ENCODE data around the gene RS1. TPM values are rescaled to one million over a fixed set of nuclear protein-coding genes. Genes with fewer than 3 reads are reported as not detected.

The RS1 gene
- total and polyA plus RNA-seq, 2 donors (not counting 3 experiments of a cell fraction or from before 2014, with no cell fraction given): not detected

DNA sequence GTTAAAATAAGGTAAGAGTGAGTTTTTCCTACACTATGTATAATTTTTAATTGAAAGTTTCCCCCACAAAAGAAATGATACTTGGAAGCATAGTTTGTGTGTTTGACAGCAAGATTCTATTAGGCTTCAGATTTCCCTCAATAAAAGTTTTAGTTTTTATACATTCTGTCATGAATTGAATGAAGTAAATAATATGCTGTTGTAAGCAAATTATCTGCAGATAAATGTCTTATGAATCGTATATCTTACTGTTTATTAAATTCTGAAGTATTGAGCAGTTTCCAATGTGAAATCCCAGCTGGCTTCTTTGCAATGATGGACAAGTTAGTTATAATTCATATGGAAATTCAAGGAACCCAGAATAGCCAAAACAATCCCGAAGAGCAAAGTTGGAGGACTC lies 33.5 kb downstream of the RS1 start:
- Histone ChIP-seq H3K4me2 (ENCODE audit: insufficient read depth, low read length) (no peak overlapping the region), H3K9me3 (replicated peaks; ENCODE audit: control insufficient read depth, insufficient read depth, low read length) (no peaks in the 10 kb centered on the region), H3K36me3 (ENCODE audit: control insufficient read depth in 2 of 2, extremely low read depth in 1 of 2, insufficient read depth in 2 of 2, low read length in 2 of 2) (no peaks in the 10 kb centered on the region), H3K9ac (replicated peaks; ENCODE audit: extremely low read depth, insufficient read depth, low read length) (no peak overlapping the region), H3K27ac (ENCODE audit: insufficient read depth, low read depth, low read length) (no peak overlapping the region), H3K4me3 (replicated peaks in 1 of 3; ENCODE audit: insufficient read depth in 1 of 3, low read depth in 1 of 3, low read length in 3 of 3) (no peak overlapping the region), H3K27me3 (ENCODE audit: control insufficient read depth in 2 of 2, insufficient read depth in 2 of 2, low read length in 2 of 2) (no peaks in the 10 kb centered on the region), H3K4me1 (ENCODE audit: control insufficient read depth, extremely low read depth, insufficient read depth, low read length) (no peaks in the 10 kb centered on the region), H2AFZ (ENCODE audit: low read depth, low read length) (no peak overlapping the region), H3K9me1 (replicated peaks; ENCODE audit: control insufficient read depth, extremely low read depth, insufficient read depth, low read length) (no peaks in the 10 kb centered on the region), H4K20me1 (replicated peaks; ENCODE audit: control insufficient read depth, extremely low read depth, insufficient read depth, low read length) (no peaks in the 10 kb centered on the region), H3K79me2 (ENCODE audit: control insufficient read depth, insufficient read depth, low read length) (no peaks in the 10 kb centered on the region)
- TF ChIP-seq EZH2 (IDR thresholded peaks at IDR 0.05; ENCODE audit: borderline replicate concordance, low read depth, low read length, severe bottlenecking) (no peak), FOS (IDR thresholded peaks at IDR 0.05; ENCODE audit: borderline replicate concordance, insufficient read depth, low read length) (no peak), POLR2AphosphoS5 (IDR thresholded peaks at IDR 0.05; ENCODE audit: insufficient read depth, low read depth, low read length) (no peak), MYC (IDR thresholded peaks at IDR 0.05; ENCODE audit: low read depth, low read length) (no peak), GATA2 (IDR thresholded peaks at IDR 0.05; ENCODE audit: insufficient read depth, insufficient read length, low read depth, low read length) (no peak), CTCF (IDR thresholded peaks at IDR 0.05; ENCODE audit: extremely low read depth in 1 of 2, insufficient read depth in 1 of 2, low read depth in 1 of 2, low read length in 2 of 2) (no peak), JUN (IDR thresholded peaks at IDR 0.05; ENCODE audit: borderline replicate concordance, insufficient read depth, insufficient read length, low read depth) (no peak), POLR2A (IDR thresholded peaks at IDR 0.05; ENCODE audit: low read depth, low read length) (no peak), MAX (IDR thresholded peaks at IDR 0.05; ENCODE audit: insufficient read depth, insufficient read length) (no peak)
- CTCF ChIA-PET: no interaction called here
- DNase-seq (ENCODE audit: low read depth, low spot score) (no peak), FAIRE-seq (no peak)
- intact Hi-C loops (cut with micrococcal nuclease): no loop called here
- dilution Hi-C loops (cut with MboI; ENCODE audit: extremely low pct_ligation_motif_present, low sequenced_read_pairs): no loop called here
- no TSS peak for BruUV-seq (replicated peaks)
- POLR2A ChIA-PET: no interaction called here

Data from endothelial cell of umbilical vein (primary cell).